ENCODE data around the gene DIS3L. TPM values are rescaled to one million over a fixed set of nuclear protein-coding genes. Genes with fewer than 3 reads are reported as not detected.

DIS3L gene
- total and polyA plus RNA-seq, 2 donors (not counting 3 experiments of a cell fraction or from before 2014, with no cell fraction given) = 7.8 to 27.9 TPM

DNA sequence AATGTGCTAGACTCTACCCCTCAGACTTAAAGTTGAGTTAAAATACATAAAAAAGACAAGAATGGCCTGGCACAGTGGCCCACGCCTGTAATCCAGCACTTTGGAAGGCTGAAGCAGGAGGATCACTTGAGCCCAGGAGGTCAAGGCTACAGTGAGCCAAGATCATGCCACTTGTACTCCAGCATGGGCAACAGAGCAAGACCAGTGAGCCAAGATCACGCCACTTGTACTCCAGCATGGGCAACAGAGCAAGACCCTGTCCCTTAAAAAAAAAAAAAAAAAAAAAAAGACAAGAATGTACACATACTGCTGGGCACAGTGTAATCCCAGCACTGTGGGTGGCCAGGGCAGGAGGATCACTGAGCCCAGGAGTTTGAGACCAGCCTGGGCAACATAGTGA, 17.4 kb downstream of the DIS3L start:
- no peaks in the 10 kb centered on the region for H3K9me1 ChIP-seq (replicated peaks; ENCODE audit: control insufficient read depth, extremely low read depth, insufficient read depth, low read length)
- H3K9me3 ChIP-seq (replicated peaks; ENCODE audit: control insufficient read depth, insufficient read depth, low read length) = no peaks in the 10 kb centered on the region
- intact Hi-C loops (cut with micrococcal nuclease) = no loop called here
- H4K20me1 ChIP-seq (replicated peaks; ENCODE audit: control insufficient read depth, extremely low read depth, insufficient read depth, low read length) = no peaks in the 10 kb centered on the region
- no TSS peak for BruUV-seq (replicated peaks)
- H3K36me3 ChIP-seq (ENCODE audit: control insufficient read depth in 2 of 2, extremely low read depth in 1 of 2, insufficient read depth in 2 of 2, low read length in 2 of 2) = peaks cover 0 to 5% of the 10 kb centered on the region in 2 experiments
- H3K27me3 ChIP-seq (ENCODE audit: control insufficient read depth in 2 of 2, insufficient read depth in 2 of 2, low read length in 2 of 2) = no peaks in the 10 kb centered on the region
- CTCF ChIA-PET = no interaction called here
- no peak overlapping the region for H3K27ac ChIP-seq (ENCODE audit: insufficient read depth, low read depth, low read length)
- FAIRE-seq (no peak), DNase-seq (ENCODE audit: low read depth, low spot score) (no peak)
- no peaks in the 10 kb centered on the region for H3K79me2 ChIP-seq (ENCODE audit: control insufficient read depth, insufficient read depth, low read length)
- TF ChIP-seq EZH2 (IDR thresholded peaks at IDR 0.05; ENCODE audit: borderline replicate concordance, low read depth, low read length, severe bottlenecking) (no peak), JUN (IDR thresholded peaks at IDR 0.05; ENCODE audit: borderline replicate concordance, insufficient read depth, insufficient read length, low read depth) (no peak), GATA2 (IDR thresholded peaks at IDR 0.05; ENCODE audit: insufficient read depth, insufficient read length, low read depth, low read length) (no peak), POLR2A (IDR thresholded peaks at IDR 0.05; ENCODE audit: low read depth, low read length) (no peak), POLR2AphosphoS5 (IDR thresholded peaks at IDR 0.05; ENCODE audit: insufficient read depth, low read depth, low read length) (no peak), MYC (IDR thresholded peaks at IDR 0.05; ENCODE audit: low read depth, low read length) (no peak), FOS (IDR thresholded peaks at IDR 0.05; ENCODE audit: borderline replicate concordance, insufficient read depth, low read length) (no peak)
- TF ChIP-seq, protein P1, sequence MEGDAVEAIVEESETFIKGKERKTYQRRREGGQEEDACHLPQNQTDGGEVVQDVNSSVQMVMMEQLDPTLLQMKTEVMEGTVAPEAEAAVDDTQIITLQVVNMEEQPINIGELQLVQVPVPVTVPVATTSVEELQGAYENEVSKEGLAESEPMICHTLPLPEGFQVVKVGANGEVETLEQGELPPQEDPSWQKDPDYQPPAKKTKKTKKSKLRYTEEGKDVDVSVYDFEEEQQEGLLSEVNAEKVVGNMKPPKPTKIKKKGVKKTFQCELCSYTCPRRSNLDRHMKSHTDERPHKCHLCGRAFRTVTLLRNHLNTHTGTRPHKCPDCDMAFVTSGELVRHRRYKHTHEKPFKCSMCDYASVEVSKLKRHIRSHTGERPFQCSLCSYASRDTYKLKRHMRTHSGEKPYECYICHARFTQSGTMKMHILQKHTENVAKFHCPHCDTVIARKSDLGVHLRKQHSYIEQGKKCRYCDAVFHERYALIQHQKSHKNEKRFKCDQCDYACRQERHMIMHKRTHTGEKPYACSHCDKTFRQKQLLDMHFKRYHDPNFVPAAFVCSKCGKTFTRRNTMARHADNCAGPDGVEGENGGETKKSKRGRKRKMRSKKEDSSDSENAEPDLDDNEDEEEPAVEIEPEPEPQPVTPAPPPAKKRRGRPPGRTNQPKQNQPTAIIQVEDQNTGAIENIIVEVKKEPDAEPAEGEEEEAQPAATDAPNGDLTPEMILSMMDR (IDR thresholded peaks at IDR 0.05; ENCODE audit: extremely low read depth in 1 of 2, insufficient read depth in 1 of 2, low read depth in 1 of 2, low read length in 2 of 2) = no peak
- TF ChIP-seq, protein P2, sequence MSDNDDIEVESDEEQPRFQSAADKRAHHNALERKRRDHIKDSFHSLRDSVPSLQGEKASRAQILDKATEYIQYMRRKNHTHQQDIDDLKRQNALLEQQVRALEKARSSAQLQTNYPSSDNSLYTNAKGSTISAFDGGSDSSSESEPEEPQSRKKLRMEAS (IDR thresholded peaks at IDR 0.05; ENCODE audit: insufficient read depth, insufficient read length) = no peak
- H3K4me1 ChIP-seq (ENCODE audit: control insufficient read depth, extremely low read depth, insufficient read depth, low read length) = no peaks in the 10 kb centered on the region
- no peak overlapping the region for H3K4me2 ChIP-seq (ENCODE audit: insufficient read depth, low read length)
- dilution Hi-C loops (cut with MboI; ENCODE audit: extremely low pct_ligation_motif_present, low sequenced_read_pairs) = loop anchor here (25.0 kb wide), 1 partner anchor 102 kb away; no protein-coding TSS in a partner anchor
- POLR2A ChIA-PET = no interaction called here
- H3K9ac ChIP-seq (replicated peaks; ENCODE audit: extremely low read depth, insufficient read depth, low read length) = no peak overlapping the region
- no peak overlapping the region for H3K4me3 ChIP-seq (replicated peaks in 1 of 3; ENCODE audit: insufficient read depth in 1 of 3, low read depth in 1 of 3, low read length in 3 of 3)
- H2AFZ ChIP-seq (ENCODE audit: low read depth, low read length) = no peak overlapping the region
